ENCODE results near the gene PADI2.

DNA sequence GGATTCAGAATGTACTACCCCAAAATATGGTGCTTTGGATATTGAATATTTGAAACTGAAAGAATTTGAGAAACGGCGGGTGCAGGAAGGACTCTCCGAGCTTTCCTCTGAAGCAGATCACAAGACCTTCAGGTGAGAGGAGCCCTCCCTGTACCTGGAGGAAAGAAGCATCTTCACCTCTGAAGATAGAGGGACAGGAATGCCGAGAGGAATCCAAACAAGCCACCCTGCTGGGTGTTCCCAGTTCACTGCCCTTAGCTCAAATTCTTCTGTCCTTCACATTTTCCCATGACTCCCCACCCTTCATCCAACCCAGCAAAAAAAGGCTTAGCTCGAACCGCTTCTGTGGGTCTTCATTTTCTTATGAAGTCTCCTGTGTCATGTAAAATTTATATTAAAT is 18.2 kb upstream of the PADI2 start:
- TF ChIP-seq, protein P1, sequence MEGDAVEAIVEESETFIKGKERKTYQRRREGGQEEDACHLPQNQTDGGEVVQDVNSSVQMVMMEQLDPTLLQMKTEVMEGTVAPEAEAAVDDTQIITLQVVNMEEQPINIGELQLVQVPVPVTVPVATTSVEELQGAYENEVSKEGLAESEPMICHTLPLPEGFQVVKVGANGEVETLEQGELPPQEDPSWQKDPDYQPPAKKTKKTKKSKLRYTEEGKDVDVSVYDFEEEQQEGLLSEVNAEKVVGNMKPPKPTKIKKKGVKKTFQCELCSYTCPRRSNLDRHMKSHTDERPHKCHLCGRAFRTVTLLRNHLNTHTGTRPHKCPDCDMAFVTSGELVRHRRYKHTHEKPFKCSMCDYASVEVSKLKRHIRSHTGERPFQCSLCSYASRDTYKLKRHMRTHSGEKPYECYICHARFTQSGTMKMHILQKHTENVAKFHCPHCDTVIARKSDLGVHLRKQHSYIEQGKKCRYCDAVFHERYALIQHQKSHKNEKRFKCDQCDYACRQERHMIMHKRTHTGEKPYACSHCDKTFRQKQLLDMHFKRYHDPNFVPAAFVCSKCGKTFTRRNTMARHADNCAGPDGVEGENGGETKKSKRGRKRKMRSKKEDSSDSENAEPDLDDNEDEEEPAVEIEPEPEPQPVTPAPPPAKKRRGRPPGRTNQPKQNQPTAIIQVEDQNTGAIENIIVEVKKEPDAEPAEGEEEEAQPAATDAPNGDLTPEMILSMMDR (IDR thresholded peaks at IDR 0.05) = no peak
- TF ChIP-seq POLR2A (IDR thresholded peaks at IDR 0.05) = no peak

Measured in body of pancreas (tissue), 4 donors.